GM18520 (cell line): ENCODE measurements around the gene NPR2.

Experiments
- ATAC-seq: cut with Tn5 transposase; IDR thresholded peaks from one replicate; pipeline ENCODE4 v1.9.1; 2021; ENCODE audit not compliant: unreplicated experiment

The NPR2 gene

DNA sequence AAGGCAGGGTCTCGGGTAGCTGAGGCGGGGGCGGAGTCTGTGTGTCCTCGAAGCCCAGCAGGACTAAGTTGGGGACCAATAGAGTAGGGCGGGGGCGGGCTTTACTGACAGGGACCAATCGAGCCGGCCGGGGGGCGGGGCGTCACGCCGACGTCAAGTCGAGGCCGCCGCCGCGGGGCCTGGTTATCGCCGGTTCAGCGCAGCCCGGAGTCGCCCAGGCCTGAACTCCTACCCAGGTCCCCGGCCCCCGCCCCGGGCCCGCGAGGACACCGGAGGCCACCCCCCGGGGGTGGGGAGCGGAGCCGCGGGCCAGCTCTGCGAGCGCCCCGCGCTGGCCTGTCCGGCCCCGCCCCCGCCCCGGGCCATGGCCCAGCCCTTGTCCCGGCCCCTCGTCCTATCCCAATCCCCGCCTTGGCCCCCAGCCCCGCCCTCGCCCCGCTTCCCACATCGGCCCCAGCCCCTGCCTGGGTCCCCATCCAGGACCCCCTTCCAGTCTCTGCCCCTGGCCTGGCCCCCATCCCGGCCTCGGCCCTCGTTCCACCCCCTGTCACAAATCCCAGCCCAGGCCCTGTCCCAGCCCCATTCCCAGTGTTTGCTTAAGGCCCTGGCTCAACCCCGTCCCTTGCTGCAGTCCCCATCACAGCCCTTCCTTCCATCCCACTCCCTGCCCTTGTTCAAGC lies 37.8 kb downstream of the NPR2 start, which contains the start of gene TMEM8B:
Gene TMEM8B (plus strand): TSS at position 145 of the 680 bp plus-strand sequence. CDS start 220 bp downstream, at position 365.
- ATAC-seq = peak; percentile 49

DNA sequence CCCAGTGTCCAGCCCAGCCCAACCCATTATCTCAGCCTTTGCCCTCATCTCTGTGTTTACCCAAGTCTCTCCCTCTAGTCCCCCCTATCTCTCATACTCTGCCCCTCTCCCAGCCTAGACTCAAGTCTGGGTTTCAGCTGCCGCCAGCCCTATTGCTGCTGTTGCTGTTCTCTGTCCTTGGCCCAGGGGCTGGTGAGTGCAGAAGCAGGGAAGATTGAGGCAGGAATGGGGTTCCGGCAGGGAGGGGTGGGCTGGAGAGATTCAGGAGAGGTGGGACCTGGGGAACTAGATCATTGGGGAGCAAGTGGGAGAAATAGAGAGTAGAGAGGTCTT lies 38.3 kb downstream of the NPR2 start:
- no peak for ATAC-seq

DNA sequence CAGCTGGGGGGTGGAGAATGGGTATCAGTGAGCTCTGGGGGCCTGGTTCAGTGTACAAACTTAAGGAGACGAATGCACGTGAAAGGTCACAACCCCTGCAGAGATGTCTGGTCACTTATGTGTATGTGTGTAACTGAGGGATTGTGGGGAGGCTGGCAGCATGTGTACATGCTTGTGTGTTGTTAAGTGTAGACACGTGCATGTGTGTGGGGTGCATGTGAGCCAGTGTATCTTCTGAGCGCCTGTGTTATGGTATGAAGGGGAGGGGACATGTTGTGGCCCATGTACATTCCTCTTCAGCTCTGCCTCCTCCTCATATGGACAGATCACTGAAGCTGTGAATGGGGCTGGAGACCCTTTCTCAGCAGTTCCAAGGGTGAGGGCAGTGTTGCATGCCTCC lies 39.6 kb downstream of the NPR2 start:
- ATAC-seq = no peak

DNA sequence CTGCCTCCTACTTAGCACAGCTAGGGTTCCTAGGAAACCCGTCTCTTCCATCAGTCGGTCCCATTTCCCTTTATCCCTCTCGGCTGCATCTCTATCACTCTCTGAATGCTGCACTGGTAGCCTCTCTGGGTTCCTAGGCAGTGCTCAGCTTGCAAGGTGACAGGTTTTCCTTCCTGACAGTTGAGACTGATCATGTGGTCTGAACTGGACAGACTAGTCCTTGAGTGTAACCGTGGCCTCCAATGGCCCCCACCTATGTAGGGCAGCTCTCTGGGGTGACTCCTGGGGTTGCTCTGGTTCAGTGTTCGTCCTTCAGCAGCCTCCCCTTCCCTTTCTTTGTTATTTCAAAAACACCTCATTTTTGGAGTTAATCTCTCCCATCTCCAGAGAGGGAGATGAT lies 41.4 kb downstream of the NPR2 start:
- ATAC-seq = no peak

DNA sequence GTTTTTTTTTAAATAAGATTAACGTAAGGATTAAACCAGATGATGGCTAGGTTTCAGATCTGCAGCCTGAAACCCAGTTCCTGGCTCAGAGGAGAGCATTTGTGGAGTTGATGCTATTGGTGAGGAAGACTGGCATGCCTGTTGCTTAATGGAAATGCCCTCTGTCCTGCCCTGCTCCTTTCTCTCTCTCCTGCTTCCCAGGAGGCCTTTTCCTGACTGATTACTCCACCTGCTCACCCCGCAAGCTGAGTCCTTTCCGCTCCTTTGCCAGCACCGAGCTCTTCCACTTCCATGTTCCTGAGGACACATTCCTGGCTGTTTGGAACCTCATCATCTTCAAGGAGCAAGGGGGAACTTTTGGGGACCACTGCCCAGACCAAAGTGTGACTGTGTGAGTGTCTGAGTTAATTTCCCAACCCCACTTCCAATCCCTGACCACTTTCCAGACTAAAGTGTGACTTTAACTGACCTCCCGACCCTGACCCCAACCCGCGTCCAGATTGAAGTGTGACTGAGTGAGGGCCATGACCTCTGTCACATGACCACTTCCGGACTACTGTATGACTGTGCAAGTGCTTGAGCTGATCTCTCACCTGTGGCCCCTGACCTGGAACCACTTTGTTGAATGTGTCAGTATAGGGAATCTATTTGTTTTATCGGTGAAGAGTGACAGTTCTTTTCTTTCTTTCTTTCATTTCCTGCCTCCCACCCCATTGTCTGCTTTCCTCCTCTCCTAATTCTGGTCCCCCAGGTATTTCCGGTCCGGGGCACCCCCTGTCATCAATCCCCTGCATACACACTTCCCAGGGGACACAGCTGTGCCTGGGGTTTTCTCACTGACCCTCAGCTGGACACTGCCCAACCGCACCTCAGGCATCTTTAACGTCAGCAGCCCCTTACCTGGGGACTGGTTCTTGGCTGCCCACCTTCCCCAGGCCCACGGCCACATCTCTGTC lies 43.1 kb downstream of the NPR2 start:
- ATAC-seq = no peak

DNA sequence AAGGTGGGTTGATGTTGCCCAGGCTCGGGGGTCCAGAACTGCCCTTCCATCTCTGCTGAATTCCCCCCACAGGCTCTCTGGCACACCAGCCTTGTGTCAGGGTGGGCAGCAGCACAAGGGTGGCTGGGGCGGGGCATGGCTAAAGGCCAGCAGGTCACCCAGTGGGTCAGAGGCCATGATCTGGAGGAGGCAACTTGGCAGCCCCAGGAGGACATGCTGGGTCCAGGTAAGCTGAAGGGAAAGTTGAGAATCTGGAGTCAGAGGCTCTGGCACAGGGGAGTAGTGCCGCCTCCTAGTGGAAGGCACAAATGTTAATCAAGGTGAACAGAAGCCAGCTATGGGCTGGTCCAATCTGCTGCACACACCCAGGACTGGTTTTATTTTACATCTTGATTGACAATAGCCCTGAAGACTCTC lies 43.8 kb downstream of the NPR2 start:
- no peak for ATAC-seq

DNA sequence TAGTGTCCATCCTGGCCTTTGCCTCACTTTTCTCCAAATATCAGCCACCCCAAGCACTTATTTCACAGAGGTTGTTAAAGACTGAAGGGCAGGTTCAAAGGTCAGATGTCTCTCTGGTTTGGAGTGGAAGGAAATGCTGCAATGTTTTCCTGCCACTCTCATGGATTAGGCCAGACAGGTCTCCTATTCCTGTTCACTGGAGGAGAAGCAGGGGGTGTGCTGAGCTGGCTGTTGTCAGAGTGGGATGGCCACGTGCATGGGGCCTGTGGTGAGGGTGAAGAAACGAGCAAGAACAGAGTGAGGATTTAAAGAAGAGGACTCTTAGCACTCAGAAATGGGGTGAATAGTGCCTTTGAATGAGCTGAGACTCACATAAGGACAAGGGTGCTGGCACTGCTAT lies 44.4 kb downstream of the NPR2 start:
- ATAC-seq = no peak

DNA sequence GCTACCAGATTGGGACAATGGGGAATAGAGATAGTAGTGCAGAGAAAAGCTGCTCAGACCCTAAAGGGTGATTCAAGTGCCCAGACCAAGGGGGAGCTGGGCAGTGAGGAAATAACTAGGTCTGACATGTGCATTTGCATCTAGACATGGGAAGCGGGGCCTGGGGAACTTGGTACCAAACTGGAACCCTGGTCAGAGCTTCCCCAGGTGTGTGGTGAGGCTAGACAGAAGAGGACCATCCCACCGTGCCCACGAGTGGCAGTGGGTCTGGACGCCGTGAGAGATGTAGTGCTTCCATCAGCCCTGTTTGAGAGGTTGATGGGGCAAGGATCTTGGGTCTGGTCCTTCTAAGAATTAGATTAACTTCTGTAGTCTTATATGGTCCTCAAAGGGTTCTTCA lies 45.2 kb downstream of the NPR2 start:
- no peak for ATAC-seq

DNA sequence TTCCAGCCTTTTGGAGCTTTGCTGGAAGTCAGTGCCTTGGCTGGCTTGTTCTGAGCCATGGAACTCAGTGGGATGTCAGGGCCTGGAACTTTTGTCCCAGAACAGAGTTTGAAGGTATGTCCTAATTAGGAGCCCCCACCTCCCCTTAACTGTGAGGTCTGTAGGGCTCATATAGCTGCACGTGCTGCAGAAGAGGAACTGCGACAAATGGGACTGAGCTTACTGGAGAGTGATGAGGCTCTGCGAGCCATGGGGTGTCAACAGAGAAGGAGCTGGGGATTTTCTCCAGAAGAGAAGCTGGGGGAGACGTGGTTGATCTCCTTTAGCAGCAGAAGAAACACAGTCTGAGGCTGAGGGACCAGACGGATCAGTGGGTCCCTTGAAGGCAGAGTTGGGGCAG lies 48.5 kb downstream of the NPR2 start:
- no peak for ATAC-seq

DNA sequence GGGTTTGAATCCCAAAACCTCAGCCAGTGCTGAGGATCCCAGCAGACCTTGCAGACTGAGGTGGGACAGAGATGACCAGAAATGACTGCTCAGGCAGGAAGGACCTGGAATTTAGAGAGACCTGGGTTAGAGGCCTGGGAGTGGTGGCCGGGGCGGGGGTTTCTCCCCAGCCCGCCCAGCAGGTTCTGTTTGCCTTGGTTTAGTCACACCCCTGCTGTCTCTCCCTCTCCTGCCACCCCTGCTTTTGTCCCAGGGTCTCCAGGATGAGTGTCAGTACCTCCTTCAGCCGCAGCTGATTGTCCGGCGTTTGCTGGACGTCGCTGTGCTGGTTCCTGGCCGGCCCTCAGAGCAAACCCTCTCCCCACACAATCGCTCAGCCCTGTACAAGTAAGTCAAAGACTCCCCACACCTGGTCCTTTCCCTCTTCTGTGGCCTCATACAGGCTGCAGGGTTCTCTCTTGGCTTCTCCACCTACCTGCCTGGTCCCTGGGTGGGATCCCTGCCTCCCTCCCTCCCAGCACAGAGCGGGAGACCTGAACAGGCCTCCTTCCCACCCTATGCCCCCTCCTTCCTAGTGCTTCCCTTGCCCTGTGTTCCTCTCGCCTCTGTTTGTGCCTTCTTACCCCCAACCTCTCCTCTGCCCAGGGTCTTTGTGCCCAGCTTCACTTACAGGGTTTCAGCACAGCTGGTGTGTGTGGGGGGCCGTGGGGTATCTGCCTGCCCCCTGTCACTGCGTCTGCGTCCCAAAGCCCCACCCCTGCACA lies 49.7 kb downstream of the NPR2 start:
- no peak for ATAC-seq

DNA sequence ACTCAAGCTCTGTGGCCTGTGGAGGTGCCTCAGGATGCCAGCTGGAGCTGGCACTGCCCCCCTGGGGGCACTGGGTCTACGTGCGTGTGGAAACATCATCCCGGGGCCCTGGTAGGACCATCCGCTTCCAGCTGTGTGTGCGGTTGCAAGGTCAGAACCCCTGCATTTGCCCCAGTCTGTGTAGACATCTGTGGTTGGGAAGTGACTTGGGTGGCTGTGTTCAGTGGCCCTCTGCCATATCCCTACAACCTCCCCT lies 50.2 kb downstream of the NPR2 start:
- no peak for ATAC-seq

DNA sequence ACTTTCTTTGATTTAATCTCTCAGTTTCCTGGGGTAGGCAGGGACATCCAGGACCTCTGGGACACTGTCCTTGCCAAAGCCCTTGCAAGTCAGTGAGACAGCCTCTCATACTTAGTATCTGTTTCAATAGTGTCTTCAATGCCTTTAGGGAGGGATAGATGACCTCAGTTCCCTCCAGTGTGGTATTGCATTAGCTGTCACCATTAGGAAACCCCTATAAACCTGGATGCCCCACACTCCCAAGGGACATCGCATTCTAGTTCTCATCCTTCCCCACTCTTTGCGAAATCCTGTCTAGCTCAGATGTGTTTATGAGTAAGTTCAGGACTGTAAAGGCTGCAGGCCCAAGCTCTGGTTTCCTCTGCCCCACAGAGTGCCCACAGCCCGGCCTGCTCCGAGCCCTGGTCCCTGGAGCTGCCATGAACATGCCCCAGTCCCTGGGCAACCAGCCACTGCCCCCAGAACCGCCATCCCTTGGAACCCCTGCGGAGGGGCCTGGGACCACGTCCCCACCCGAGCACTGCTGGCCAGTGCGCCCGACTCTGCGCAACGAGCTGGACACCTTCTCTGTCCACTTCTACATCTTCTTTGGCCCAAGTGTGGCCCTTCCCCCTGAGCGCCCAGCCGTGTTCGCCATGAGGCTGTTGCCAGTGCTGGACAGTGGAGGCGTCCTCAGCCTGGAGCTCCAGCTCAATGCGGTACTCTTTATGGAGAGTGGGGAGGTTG lies 50.8 kb downstream of the NPR2 start:
- ATAC-seq = no peak

DNA sequence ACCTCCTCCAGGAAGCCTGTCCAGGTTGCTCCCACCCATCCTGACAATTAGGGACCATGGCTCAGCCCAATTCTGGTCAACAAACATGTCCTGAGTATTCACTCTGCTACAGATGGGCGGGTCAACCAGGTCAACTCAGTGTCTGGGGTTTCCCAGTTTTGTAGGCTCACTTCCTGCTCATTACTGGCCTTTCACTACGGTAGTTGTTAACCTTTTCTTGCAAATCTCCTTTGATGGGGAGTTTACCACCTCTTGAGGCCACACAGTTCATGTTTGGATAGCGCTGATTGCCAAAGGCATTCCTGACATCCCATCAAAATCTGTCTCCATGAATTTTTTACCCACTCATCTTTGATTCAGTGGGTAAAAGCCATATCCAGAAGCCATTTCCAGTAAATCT lies 51.4 kb downstream of the NPR2 start:
- ATAC-seq = peak; percentile 62

DNA sequence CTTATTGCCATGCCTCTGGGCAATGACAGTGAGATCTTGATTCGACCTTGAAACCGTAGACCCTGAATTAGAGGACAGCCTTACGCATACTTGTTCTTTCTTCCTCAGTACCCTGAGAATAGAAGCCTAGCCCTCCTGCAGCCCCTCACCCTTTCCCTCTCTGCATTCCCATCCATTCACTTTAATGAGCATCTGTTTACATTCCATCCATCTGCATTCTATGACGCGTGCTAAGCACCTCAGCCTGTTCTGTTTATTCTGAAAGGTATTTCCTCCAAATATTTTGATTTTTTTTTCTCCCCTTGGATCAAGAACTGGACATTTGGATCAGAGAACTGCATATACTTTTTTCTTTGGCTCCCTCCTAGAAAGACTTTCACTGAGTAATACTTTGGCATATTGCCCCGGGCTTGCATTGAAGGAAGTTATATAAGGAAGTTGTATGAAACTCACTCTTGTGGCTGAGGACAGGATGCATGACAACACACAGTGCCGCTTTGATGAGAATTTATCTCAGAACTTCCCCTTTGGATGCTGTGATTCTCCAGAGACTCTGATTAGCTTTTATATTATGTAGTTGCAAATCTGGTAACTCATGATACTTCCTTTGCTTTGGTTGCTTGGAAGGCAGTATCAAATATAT lies 53.4 kb downstream of the NPR2 start:
- no peak for ATAC-seq

DNA sequence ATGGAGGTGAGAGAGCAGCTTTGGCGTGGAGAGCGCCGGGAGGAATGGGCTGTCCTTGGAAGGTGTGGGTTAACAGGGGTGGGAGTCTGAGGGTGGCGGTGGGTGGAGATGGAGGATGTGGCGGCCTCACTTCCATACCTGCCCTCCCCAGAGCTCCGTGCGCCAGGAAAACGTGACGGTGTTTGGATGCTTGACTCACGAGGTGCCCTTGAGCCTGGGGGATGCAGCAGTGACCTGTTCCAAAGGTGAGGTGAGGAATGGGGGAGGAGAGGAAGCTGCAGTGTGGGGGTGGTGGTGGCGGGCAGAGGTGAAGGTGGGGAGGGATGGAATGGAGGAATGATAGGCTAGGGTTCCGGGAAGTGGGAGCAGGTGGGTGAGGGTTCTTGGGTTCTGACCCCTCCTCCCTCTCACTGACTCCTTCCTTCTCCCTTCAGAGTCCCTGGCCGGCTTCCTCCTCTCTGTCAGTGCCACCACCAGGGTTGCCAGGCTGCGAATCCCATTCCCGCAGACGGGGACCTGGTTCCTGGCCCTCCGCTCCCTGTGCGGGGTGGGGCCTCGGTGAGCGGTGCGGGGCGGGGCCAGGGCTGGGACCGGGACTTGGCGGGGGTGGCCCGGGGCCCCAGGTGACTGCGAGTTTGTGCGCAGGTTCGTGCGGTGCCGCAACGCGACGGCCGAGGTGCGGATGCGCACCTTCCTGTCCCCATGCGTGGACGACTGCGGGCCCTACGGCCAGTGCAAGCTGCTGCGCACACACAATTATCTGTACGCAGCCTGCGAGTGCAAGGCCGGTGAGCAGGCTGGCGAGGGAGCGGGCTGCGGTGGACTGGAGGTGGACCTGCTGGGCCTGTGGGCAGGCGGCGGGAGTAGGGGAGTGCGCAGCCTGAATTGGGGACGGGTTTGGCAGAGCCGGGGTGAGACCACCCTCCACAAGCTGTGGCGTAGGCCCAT lies 54.7 kb downstream of the NPR2 start:
- no peak for ATAC-seq

DNA sequence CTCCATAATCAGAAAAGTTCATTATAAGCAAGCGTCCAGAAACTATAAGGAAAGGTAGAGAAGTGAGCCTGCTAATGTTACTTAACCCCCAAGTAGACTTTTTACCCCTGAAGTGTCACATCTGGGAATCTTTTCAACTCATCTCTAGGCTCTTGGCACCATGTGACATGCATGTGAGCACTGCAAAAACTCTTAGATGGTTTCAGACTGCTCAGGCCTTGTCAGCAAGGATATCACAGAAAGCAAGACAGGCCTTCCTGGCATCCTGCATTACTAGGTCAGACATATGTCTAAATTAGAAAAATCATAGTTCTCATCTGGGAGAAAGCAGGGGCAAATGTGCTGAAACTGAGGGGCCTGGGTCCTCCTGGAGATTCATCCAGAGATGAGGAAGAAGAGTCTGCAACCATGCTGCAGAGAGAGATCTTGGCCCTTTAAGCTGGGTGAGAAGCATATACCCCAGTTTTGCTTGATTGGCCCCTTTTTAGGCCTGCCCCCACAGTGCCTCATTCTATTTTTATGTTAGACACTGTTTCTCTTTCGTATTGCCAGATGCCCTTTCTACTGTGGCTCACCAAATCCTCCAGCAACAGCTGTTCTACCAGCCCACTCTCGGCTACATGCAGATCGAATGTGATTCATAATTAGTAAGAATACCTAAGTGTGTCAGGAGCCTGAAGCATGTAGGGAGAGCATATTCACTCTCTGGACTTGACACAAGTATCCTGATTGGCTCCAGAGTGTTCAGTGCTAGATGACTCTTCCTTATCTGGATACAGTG lies 56.6 kb downstream of the NPR2 start:
- peak; percentile 79 for ATAC-seq

DNA sequence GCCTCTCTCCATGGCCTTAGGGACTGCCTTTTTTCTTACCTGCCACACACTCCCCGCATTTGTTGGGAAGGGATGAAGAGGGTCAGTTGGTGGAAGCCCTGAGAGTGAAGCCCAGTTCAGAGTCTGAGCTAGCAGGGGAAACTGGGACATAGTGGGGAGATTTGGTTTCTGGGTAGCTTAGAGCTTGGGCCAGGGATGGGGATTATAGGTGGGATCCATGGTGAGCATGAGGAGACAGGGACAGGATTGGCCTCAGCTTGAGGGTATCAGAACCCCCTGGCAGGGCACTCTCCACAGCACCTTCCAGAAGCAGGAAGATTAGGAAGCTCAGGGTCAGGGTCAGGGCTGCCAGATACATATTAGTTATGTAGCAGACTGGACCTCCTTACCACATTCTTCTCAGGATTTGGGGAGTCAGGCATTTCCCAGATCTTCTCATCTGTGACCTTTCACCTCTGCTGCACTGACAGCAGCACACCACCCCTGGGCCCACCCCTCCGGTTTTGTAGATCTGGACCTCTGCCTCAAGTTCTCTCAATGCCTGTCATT lies 61.0 kb downstream of the NPR2 start:
- no peak for ATAC-seq
